ENCODE data around the gene PRPSAP1.
A peak's percentile ranks its signal among the peaks of the same experiment; 100 is the strongest.

PRPSAP1 gene, protein sequence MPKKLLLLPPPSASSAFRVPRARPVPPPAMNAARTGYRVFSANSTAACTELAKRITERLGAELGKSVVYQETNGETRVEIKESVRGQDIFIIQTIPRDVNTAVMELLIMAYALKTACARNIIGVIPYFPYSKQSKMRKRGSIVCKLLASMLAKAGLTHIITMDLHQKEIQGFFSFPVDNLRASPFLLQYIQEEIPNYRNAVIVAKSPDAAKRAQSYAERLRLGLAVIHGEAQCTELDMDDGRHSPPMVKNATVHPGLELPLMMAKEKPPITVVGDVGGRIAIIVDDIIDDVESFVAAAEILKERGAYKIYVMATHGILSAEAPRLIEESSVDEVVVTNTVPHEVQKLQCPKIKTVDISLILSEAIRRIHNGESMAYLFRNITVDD

DNA sequence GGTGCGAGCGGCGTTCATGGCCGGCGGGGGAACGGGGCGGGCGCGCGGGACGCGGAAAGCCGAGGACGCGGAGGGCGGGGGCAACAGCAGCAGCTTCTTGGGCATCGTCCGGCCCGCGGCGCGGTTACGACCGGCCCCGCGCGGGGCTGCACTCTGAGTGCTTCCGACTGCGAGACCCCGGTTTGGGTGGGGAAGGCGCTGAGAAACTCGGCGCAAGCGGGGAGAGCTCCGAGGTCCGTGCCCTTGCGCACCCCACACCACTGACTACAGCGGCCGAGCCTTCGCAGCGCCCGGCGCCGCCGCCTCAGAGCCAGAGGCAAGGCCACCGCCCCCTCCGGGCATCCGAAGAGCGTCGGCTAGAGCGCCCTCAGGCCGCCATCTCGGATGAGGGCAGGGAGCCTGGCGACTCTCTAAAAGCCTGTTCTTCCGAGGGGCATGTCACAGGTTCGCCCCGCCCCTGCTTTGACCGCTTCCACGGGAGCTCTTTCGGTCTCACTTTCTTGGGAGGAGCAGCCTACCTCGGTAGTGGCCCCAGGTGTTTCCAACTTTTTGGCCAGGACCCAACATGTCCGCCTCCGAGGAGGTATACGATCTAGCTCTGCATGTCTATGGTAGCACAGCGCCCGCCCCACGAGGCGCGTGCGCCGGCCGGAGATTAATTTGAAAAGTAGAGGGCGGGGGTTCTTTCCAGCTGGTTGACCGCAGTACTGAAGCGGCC is at the start of gene PRPSAP1:
PRPSAP1 (minus strand) TSS at position 318 of the 718 bp plus-strand sequence; CDS start at position 105, 213 bp downstream.
- DNase-seq (ENCODE audit: extremely low read depth, low read depth) = peak; percentile 60
- TF ChIP-seq, protein P1, sequence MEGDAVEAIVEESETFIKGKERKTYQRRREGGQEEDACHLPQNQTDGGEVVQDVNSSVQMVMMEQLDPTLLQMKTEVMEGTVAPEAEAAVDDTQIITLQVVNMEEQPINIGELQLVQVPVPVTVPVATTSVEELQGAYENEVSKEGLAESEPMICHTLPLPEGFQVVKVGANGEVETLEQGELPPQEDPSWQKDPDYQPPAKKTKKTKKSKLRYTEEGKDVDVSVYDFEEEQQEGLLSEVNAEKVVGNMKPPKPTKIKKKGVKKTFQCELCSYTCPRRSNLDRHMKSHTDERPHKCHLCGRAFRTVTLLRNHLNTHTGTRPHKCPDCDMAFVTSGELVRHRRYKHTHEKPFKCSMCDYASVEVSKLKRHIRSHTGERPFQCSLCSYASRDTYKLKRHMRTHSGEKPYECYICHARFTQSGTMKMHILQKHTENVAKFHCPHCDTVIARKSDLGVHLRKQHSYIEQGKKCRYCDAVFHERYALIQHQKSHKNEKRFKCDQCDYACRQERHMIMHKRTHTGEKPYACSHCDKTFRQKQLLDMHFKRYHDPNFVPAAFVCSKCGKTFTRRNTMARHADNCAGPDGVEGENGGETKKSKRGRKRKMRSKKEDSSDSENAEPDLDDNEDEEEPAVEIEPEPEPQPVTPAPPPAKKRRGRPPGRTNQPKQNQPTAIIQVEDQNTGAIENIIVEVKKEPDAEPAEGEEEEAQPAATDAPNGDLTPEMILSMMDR (IDR thresholded peaks at IDR 0.05; ENCODE audit: low read depth, low read length) = peak; percentile 57

DNA sequence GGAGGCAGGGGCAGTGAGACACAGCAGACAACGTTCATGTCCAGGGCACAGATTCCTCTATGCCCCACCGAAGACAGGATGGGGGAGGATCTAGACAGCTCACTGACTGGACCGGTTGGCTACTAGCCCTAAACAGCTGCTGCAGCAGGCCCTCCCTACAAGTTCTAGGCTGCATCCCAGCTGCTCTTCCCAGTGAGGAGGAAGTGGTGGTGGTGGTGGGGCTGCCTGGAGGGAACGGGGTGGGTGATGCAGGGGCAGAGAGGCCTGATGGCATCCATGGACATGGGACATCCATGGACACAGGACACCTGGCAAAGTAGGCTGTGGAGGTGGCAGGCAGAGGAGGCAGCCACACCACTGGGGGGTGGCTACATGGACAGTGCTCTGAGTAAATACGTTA is 49.0 kb upstream of the PRPSAP1 start:
- no peak for DNase-seq (ENCODE audit: extremely low read depth, low read depth)
- TF ChIP-seq, protein P1 (IDR thresholded peaks at IDR 0.05; ENCODE audit: low read depth, low read length) = no peak

DNA sequence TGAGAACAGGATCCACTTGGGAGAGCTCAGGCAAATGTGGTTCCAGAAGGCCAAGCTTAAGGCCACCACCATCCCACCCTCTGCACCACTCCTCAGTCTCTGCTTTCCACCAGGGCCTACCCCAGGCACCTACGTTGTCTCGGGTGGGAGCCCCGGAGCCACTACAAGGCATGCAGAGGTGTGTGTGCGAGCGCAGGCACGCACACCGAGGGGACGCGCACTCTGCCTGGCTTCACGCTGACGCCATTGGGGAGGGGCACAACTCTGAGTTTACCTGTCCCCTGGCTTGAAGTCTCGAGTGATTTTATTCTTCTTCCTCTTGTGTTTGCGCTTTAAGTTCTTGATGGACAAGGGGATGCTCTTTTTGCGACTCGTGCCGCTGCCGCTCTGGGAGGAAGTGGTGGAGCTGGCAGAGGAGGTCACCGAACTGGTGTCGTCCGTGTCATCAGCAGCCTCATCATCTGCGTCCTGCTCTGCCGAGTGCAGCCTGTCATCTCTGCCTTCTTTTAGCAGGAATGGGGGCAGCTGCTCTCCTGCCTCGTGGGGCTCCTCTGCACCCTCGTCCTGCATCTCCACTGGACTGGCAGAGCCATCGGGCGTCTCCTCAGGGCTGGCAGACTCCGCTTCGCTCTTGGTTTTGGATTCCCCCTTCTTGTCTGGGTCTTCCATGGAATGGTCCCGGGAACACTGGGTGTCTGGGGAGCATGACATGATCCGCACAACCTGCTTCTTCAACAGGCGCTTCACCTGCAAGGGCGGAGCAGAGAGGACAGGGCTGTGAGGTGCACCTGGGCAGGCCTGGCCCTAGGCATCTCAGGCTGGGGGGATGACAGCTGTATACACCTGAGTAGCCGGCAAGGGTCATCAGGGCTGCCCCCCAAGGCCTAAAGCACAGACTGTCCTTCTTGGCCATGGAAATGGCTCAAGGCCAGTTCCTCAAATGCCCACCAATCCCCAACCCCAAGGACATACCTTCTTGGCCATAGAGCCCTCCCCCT is 45.8 kb upstream of the PRPSAP1 start:
- DNase-seq (ENCODE audit: extremely low read depth, low read depth) = no peak
- TF ChIP-seq, protein P1 (IDR thresholded peaks at IDR 0.05; ENCODE audit: low read depth, low read length) = no peak

DNA sequence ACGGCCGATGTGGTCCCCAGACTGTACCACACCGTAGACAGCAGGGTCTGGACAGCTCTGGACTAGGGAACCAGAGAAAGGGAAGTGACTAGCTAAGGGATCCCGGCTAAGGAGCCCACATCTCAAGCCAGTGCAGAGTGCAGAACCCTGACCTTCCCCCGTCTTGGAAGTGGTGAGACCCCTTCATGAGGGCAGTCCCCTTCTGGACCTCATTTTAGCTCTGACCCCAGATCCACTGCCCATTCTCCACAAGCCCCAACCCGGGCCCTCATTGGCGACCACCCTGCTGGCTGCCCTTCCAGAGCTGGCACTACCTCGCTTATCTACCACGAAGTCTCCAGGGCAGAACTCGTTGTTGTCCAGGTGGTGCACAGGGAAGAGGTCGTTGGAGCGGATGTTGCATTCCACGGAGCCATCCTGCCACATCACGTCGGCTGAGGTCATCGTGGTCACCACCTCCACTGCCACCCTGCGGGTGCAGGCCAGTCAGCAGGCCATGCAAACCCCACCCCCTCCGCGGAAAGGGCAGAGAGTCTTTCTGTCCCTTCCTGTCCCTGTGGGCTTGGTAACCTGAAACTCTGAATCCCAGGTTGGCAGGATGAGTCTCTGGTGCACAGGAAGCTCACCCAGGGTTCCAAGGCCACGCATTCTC is 44.9 kb upstream of the PRPSAP1 start:
- TF ChIP-seq, protein P1 (IDR thresholded peaks at IDR 0.05; ENCODE audit: low read depth, low read length) = no peak
- DNase-seq (ENCODE audit: extremely low read depth, low read depth) = no peak

DNA sequence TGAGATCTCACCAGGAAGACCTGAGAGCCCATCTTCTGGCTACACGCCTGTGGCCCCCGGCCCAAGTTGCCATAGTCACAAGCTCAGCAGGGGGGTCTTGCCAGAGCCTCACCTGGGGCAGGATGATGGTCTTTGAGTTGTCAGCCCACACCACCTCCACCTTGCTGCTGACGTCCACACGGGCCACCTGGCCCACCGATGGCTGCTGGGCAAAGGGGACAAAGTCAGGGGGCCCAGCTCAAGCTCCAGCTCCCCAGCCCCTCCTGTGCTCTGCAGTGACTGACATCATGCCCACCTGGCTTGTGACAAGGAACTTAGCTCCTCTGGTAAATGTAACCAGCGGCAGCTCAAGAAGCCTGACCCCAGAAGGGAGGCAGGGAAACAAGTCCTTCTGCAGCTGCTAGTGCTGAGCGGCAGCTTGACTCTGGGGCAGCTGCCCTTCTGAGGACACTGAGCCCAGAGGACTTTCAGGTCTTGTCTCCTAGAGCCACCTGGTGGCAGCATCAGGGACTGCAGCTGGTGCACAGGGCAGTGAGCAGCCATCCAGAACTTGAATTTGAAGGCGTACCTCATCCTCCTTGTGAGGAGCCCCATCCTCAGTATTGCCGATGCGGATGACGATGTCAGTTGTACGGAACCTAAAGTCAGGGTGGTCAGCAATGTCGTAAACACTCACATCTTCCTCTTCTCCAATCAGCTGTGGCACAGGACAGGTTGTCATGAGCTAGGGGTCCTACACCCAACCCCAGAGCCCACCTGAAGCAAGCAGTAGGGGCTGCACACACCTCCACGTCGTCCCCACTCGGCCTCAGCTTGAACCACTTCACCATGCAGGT is 44.2 kb upstream of the PRPSAP1 start:
- peak; percentile 66 for DNase-seq (ENCODE audit: extremely low read depth, low read depth)
- TF ChIP-seq, protein P1 (IDR thresholded peaks at IDR 0.05; ENCODE audit: low read depth, low read length) = peak; percentile 97

DNA sequence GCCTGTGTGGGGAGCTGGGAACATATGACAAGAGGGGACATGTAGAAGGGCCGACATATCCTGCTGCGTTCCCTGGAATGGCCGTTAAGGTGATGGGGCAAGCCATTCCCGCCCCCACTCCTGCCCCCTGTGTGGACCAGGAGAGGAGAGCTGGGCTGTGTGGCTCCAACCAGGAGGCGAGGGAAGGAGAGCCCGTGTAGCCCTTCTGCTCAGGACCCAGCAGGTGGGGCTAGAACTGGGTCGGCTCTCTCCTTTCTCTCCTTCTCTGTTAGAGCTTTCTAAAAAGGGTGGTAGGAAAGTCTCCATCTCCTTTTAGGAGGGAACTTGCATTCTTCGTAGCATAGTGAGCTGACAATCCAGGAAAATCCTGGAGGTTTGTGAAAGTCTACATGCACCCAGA is 43.5 kb upstream of the PRPSAP1 start:
- TF ChIP-seq, protein P1 (IDR thresholded peaks at IDR 0.05; ENCODE audit: low read depth, low read length) = no peak

More for the DNA sequence above, 43.5 kb upstream of the PRPSAP1 start:
- DNase-seq (ENCODE audit: extremely low read depth, low read depth) = no peak
